ENCODE measurements around the gene GLTPD2.

The GLTPD2 gene

DNA sequence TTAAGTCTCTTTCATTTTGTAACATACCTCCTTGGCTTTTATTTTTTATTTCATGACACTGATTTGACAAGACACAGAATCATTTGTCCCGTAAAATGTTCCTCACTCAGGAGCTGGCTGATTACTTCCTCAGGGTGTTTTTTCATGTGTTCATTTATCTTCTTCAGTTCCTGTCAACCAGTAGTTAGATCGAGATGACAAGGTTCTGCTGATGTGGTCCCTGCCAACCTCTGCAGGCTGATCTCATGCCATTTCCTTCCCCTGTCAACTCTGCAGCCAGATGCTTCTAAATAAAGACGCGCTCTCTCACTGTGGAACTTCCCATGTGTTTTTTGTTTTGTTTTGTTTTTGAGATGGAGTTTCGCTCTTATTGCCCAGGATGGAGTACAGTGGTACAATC lies 40.9 kb upstream of the GLTPD2 start:
- H3K9me2 ChIP-seq (replicated peaks; ENCODE audit: insufficient read depth, low read length): no peaks in the 10 kb centered on the region
- TF ChIP-seq EZH2phosphoT487 (conservative IDR thresholded peaks at IDR 0.05; ENCODE audit: low read length): no peak
- TF ChIP-seq, protein P1, sequence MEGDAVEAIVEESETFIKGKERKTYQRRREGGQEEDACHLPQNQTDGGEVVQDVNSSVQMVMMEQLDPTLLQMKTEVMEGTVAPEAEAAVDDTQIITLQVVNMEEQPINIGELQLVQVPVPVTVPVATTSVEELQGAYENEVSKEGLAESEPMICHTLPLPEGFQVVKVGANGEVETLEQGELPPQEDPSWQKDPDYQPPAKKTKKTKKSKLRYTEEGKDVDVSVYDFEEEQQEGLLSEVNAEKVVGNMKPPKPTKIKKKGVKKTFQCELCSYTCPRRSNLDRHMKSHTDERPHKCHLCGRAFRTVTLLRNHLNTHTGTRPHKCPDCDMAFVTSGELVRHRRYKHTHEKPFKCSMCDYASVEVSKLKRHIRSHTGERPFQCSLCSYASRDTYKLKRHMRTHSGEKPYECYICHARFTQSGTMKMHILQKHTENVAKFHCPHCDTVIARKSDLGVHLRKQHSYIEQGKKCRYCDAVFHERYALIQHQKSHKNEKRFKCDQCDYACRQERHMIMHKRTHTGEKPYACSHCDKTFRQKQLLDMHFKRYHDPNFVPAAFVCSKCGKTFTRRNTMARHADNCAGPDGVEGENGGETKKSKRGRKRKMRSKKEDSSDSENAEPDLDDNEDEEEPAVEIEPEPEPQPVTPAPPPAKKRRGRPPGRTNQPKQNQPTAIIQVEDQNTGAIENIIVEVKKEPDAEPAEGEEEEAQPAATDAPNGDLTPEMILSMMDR (IDR thresholded peaks at IDR 0.05; ENCODE audit: insufficient read depth, low read length, poor library complexity, severe bottlenecking): no peak
- H3K9me3 ChIP-seq (ENCODE audit: insufficient read depth, low read length): no peaks in the 10 kb centered on the region
- no peaks in the 10 kb centered on the region for H4K20me1 ChIP-seq (ENCODE audit: low read depth, low read length)
- no peak overlapping the region for H3K9ac ChIP-seq (ENCODE audit: low read length)
- H3K79me2 ChIP-seq (ENCODE audit: insufficient read depth, low read length): no peaks in the 10 kb centered on the region
- H3K27ac ChIP-seq (ENCODE audit: low read depth, low read length): no peak overlapping the region
- H3K36me3 ChIP-seq (ENCODE audit: low read length): no peaks in the 10 kb centered on the region
- no peak overlapping the region for H3K4me3 ChIP-seq (ENCODE audit: insufficient read depth, low read length, poor library complexity, severe bottlenecking)
- H3F3A ChIP-seq (ENCODE audit: insufficient read depth): no peaks in the 10 kb centered on the region
- H2AFZ ChIP-seq (ENCODE audit: low read depth, low read length, severe bottlenecking): no peak overlapping the region
- H3K27me3 ChIP-seq (ENCODE audit: low read length): no peaks in the 10 kb centered on the region
- H3K4me2 ChIP-seq (ENCODE audit: low read depth, low read length, poor library complexity, severe bottlenecking): no peak overlapping the region

DNA sequence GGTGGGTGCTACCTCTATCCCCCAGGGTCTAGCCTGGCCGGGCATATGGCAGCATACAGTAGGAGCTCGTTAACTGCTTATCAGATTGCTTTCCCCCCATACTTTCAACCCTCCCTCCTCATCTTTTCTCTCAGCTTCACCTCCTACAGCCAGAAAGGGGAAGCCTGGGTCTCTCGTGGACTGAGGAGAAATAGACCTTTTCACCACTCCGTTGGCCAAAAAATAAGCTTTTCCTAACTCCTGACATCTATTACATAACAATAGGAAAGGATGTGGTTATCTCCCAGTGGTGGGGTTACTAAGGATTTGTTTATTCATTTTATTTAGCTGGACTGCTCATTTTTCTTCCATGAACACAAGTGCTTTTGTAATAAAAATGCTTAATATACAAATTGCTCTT lies 40.1 kb upstream of the GLTPD2 start:
- no peak overlapping the region for H2AFZ ChIP-seq (ENCODE audit: low read depth, low read length, severe bottlenecking)
- no peak for TF ChIP-seq EZH2phosphoT487 (conservative IDR thresholded peaks at IDR 0.05; ENCODE audit: low read length)
- TF ChIP-seq, protein P1 (IDR thresholded peaks at IDR 0.05; ENCODE audit: insufficient read depth, low read length, poor library complexity, severe bottlenecking): no peak
- no peaks in the 10 kb centered on the region for H3K36me3 ChIP-seq (ENCODE audit: low read length)
- no peaks in the 10 kb centered on the region for H3K9me2 ChIP-seq (replicated peaks; ENCODE audit: insufficient read depth, low read length)
- no peaks in the 10 kb centered on the region for H3F3A ChIP-seq (ENCODE audit: insufficient read depth)
- no peaks in the 10 kb centered on the region for H3K9me3 ChIP-seq (ENCODE audit: insufficient read depth, low read length)
- H3K4me2 ChIP-seq (ENCODE audit: low read depth, low read length, poor library complexity, severe bottlenecking): no peak overlapping the region
- no peak overlapping the region for H3K27ac ChIP-seq (ENCODE audit: low read depth, low read length)
- no peak overlapping the region for H3K9ac ChIP-seq (ENCODE audit: low read length)
- no peaks in the 10 kb centered on the region for H3K79me2 ChIP-seq (ENCODE audit: insufficient read depth, low read length)
- no peaks in the 10 kb centered on the region for H3K27me3 ChIP-seq (ENCODE audit: low read length)
- H3K4me3 ChIP-seq (ENCODE audit: insufficient read depth, low read length, poor library complexity, severe bottlenecking): no peak overlapping the region
- H4K20me1 ChIP-seq (ENCODE audit: low read depth, low read length): no peaks in the 10 kb centered on the region

DNA sequence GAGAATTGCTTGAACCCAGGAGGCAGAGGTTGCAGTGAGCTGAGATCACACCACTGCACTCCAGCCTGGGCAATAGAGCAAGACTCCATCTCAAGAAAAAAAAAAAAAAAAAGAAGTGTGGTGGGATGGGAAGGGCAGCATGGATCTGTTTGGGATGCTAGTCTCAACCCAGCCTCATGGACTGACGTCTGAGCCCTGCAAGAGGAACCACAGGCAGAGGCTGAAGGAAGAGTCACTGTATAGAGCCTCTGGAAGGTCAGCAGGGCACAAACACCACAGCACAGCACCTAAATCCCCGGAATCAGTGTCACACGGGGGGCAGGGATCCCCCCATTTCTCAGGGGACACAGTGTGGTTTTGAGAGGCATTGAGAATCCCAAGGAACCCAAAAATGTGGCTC lies 38.2 kb upstream of the GLTPD2 start:
- Histone ChIP-seq H3K9me2 (replicated peaks; ENCODE audit: insufficient read depth, low read length) (no peaks in the 10 kb centered on the region), H3K9ac (ENCODE audit: low read length) (no peak overlapping the region), H2AFZ (ENCODE audit: low read depth, low read length, severe bottlenecking) (no peak overlapping the region), H3K27me3 (ENCODE audit: low read length) (no peaks in the 10 kb centered on the region), H3K4me3 (ENCODE audit: insufficient read depth, low read length, poor library complexity, severe bottlenecking) (no peak overlapping the region), H3K9me3 (ENCODE audit: insufficient read depth, low read length) (no peaks in the 10 kb centered on the region), H3K36me3 (ENCODE audit: low read length) (no peaks in the 10 kb centered on the region), H4K20me1 (ENCODE audit: low read depth, low read length) (no peaks in the 10 kb centered on the region), H3F3A (ENCODE audit: insufficient read depth) (no peaks in the 10 kb centered on the region), H3K79me2 (ENCODE audit: insufficient read depth, low read length) (no peaks in the 10 kb centered on the region), H3K27ac (ENCODE audit: low read depth, low read length) (no peak overlapping the region), H3K4me2 (ENCODE audit: low read depth, low read length, poor library complexity, severe bottlenecking) (no peak overlapping the region)
- no peak for TF ChIP-seq EZH2phosphoT487 (conservative IDR thresholded peaks at IDR 0.05; ENCODE audit: low read length)
- TF ChIP-seq, protein P1 (IDR thresholded peaks at IDR 0.05; ENCODE audit: insufficient read depth, low read length, poor library complexity, severe bottlenecking): no peak
